Activated CD4-positive, alpha-beta T cell treated with anti-CD3 and anti-CD28 coated beads for 36 hours (primary cell): ENCODE results near the gene NPBWR2. TPM values are rescaled to one million over a fixed set of nuclear protein-coding genes. Genes with fewer than 3 reads are reported as not detected.

Experiments
- ATAC-seq: fragments of 200-7000 bp; cut with Tn5 transposase; one replicate; pipeline ENCODE4 v1.10.0; 2021; ENCODE audit warnings: mild to moderate bottlenecking, moderate library complexity
- CTCF ChIA-PET: fragments of 350-600 bp; sonication (Branson Sonifier 250); formaldehyde crosslinking; loops from one replicate; lab custom pipeline; 2021; ENCODE audit warnings: antibody characterized with exemption; lab: Charles Lee
- POLR2A ChIA-PET: fragments of 350-600 bp; sonication (Branson Sonifier 250); formaldehyde crosslinking; loops from one replicate; lab custom pipeline; 2021; ENCODE audit warnings: antibody characterized with exemption, inconsistent platforms; lab: Charles Lee
- DNase-seq: peaks from one replicate; pipeline ENCODE4 v3.0.0-alpha.2; 2020
- H3K27ac Mint-ChIP-seq: one replicate; pipeline ENCODE4 v1.8.0; 2021; ENCODE audit warnings: mixed read lengths
- H3K27me3 Mint-ChIP-seq: one replicate; pipeline ENCODE4 v1.8.0; 2021; ENCODE audit warnings: mixed read lengths
- H3K36me3 Mint-ChIP-seq: one replicate; pipeline ENCODE4 v1.8.0; 2021; ENCODE audit warnings: low read depth, mixed read lengths
- H3K4me1 Mint-ChIP-seq: one replicate; pipeline ENCODE4 v1.8.0; 2021; ENCODE audit warnings: mixed read lengths
- H3K4me3 Mint-ChIP-seq: one replicate; pipeline ENCODE4 v1.8.0; 2021; ENCODE audit warnings: mild to moderate bottlenecking, moderate library complexity, mixed read lengths
- H3K9me3 Mint-ChIP-seq: one replicate; pipeline ENCODE4 v1.8.0; 2021; ENCODE audit warnings: low read depth, mixed read lengths
- intact Hi-C, 2 experiments: fragments of 100-400 bp; cut with DNase I in 1 of 2; cut with micrococcal nuclease in 1 of 2; formaldehyde crosslinking; loops; one replicate each; pipeline versions ENCODE4 v1.14.2 to v1.15.1; 2022 to 2024; cut with DNase I, micrococcal nuclease
- total RNA-seq, 2 experiments: library from RNA; stranded (reverse); gene quantifications; one replicate each; pipeline ENCODE4 v1.2.3, GENCODE V29; 2021

NPBWR2 gene
- total RNA-seq, 2 experiments from 2014 or later: not detected

DNA sequence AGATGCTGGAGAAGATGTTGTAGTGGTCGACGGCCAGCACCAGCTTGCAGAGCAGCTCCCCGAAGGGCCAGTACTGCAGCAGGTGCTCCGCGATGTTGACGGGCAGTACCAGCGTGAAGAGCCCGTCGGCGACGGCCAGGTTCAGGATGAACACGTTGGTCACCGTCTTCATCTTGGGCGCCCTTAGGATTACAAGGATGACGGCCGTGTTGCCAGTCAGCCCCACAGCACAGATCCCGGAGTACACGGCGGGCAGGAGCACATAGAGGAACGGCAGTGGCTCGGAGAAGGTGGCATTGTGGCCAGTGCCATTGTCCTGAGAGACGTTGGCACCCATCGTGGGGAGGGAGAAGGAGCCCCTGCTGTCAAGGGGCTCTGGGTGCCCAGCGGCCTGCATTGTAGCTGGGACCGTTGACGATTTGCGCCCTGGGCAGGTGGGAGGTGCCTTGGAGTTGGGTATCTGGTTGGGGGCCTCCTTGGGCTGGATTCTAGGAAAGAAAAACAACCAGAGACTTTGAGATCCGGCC, 867 bp downstream of the NPBWR2 start:
- DNase-seq (no peak), ATAC-seq (no peak)
- H3K9me3 Mint-ChIP-seq: no peaks in the 10 kb centered on the region
- CTCF ChIA-PET: interaction anchor here (1.0 to 4.2 kb wide), 2 partner anchors 14 to 15 kb away, joined by 3 to 15 read pairs; no protein-coding TSS in a partner anchor
- H3K4me1 Mint-ChIP-seq: peaks cover 5% of the 10 kb centered on the region
- no peak overlapping the region for H3K4me3 Mint-ChIP-seq
- H3K27me3 Mint-ChIP-seq: peaks cover 6% of the 10 kb centered on the region
- H3K27ac Mint-ChIP-seq: no peak overlapping the region
- POLR2A ChIA-PET: no interaction called here
- H3K36me3 Mint-ChIP-seq: no peaks in the 10 kb centered on the region
- intact Hi-C loops: no loop called here

DNA sequence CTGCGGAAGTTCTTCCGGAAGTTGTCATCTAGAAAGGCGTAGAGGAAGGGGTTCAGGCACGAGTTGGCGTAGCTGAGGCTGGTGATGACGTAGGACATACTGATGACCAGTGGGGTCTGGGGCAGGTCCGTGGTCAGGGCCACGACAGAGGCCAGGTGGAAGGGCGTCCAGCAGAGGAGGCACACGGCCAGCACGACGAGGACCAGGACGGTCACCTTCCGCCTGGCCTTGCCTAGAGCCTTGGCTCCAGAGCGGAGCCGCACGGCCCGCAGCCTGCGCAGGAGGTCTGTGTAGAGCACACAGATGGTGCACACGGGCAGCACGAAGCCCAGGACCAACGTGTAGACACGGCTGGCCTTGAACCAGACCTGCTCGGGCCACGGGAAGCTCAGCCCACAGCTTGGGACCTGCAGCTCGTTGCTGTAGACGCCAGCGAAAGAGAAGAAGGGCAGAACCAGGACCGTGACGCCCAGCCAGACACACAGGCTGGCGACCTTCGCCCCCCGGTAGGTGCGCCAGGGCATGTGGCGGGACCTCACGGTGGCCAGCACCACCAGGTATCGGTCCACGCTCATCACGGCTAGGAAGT, 1.4 kb downstream of the NPBWR2 start:
- DNase-seq: no peak
- no peaks in the 10 kb centered on the region for H3K9me3 Mint-ChIP-seq
- no peaks in the 10 kb centered on the region for H3K36me3 Mint-ChIP-seq
- H3K27me3 Mint-ChIP-seq: peaks cover 12% of the 10 kb centered on the region
- ATAC-seq: no peak
- ChIA-PET POLR2A (no interaction called here), CTCF (interaction anchor here (0.5 to 4.2 kb wide), 3 partner anchors 14 to 106 kb away, joined by 3 to 15 read pairs (median 4); no protein-coding TSS in a partner anchor)
- H3K4me3 Mint-ChIP-seq: no peak overlapping the region
- intact Hi-C loops: no loop called here
- H3K4me1 Mint-ChIP-seq: peaks cover 11% of the 10 kb centered on the region
- no peak overlapping the region for H3K27ac Mint-ChIP-seq

DNA sequence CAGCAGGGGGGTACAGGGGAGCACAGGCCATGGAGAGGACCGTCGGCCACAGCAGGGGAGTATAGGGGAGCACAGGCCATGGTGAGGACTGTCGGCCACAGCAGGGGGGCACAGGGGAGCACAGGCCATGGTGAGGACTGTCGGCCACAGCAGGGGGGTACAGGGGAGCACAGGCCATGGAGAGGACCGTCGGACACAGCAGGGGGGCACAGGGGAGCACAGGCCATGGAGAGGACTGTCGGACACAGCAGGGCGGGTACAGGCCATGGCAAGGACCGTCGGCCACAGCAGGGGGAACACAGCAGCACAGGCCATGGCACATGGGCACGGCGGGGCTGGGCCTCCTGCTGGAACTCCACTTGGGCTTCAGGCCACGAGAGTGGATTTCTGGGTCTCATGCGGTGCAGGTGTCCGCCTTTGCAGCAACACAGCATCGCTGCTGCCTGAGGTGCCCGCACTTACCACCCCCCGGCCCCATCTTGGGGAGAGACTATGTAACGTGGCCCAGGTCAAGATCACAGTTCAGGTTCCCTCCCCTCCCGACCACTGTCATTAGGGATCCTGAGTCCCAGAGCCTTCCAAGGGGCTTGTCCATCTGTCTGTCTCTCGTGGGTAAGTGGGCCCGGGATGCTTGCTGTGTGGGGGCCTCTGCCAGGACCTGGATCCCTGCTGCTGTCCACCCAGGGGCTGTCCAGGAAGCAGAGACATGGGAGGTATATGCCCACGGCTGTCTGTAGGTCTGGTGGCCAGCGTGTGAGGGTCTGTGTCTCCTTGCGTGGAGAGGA, 2.5 kb downstream of the NPBWR2 start:
- H3K9me3 Mint-ChIP-seq: no peaks in the 10 kb centered on the region
- no peak for ATAC-seq
- POLR2A ChIA-PET: no interaction called here
- CTCF ChIA-PET: no interaction called here
- peaks cover 13% of the 10 kb centered on the region for H3K27me3 Mint-ChIP-seq
- no peak overlapping the region for H3K4me3 Mint-ChIP-seq
- H3K4me1 Mint-ChIP-seq: peaks cover 22% of the 10 kb centered on the region
- intact Hi-C loops: loop anchor here in 1 of 2 experiments (5.0 kb wide), 1 partner anchor 152 kb away; the partner anchor contains the start of gene PCMTD2
- no peak overlapping the region for H3K27ac Mint-ChIP-seq
- no peaks in the 10 kb centered on the region for H3K36me3 Mint-ChIP-seq
- no peak for DNase-seq

GRCh38 chr20:64103871-64104666, 3.3 kb downstream of the NPBWR2 start:
- ATAC-seq: no peak
- Mint-ChIP-seq H3K27me3 (peaks cover 13% of the 10 kb centered on the region), H3K4me3 (no peak overlapping the region), H3K4me1 (peaks cover 25% of the 10 kb centered on the region), H3K9me3 (no peaks in the 10 kb centered on the region), H3K36me3 (no peaks in the 10 kb centered on the region), H3K27ac (no peak overlapping the region)
- no peak for DNase-seq
- CTCF ChIA-PET: no interaction called here
- POLR2A ChIA-PET: interaction anchor here (0.6 kb wide), 1 partner anchor 18 kb away, joined by 3 read pairs; no protein-coding TSS in a partner anchor
- intact Hi-C loops: loop anchor here in 1 of 2 experiments (5.0 kb wide), 1 partner anchor 153 kb away; the partner anchor contains the start of gene PCMTD2

DNA sequence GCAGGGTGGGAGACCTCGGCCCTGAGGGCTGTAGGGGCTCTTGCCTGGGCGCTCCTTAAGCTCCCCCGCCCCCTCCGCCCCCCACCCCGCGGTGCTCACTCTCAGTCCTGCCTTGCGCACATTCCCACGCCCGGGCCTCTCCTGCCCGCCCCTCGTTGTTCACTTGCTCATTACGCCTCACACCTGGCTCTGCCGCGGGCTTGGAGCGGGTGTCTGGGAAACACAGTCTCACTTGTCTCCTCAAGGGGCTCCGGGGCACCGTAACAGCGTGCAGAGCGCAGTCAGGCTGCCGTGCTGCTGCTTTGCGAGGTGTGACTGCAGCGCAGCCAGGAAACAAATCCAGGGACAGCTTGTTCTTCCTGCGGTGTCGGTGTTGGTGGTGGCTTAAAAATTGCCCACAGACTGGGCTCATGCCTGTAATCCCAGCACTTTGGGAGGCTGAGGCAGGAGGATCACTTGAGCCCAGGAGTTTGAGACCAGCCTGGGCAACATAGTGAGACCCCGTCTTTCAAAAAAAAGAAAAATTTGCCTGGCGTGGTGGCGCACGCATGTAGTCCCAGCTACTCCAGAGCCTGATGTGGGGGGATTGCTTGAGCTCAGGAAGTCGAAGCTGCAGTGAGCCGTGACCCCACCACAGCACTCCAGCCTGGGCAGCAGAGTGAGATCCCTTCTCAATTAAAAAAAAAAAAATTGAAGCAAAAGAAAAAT, 4.6 kb downstream of the NPBWR2 start:
- H3K9me3 Mint-ChIP-seq: no peaks in the 10 kb centered on the region
- H3K4me1 Mint-ChIP-seq: peaks cover 25% of the 10 kb centered on the region
- peak overlapping the region; percentile 58 for H3K4me3 Mint-ChIP-seq
- H3K27ac Mint-ChIP-seq: no peak overlapping the region
- H3K36me3 Mint-ChIP-seq: no peaks in the 10 kb centered on the region
- intact Hi-C loops: loop anchor here in 1 of 2 experiments (1.0 to 5.0 kb wide), 2 partner anchors 18 to 154 kb away; partner anchors contain the start of gene PCMTD2
- peaks cover 13% of the 10 kb centered on the region for H3K27me3 Mint-ChIP-seq
- ChIA-PET CTCF (interaction anchor here (0.6 to 2.0 kb wide), 5 partner anchors 13 to 65 kb away, joined by 3 to 12 read pairs (median 4); partner anchors contain the start of gene LKAAEAR1), POLR2A (no interaction called here)
- peak; percentile 29 for DNase-seq
- ATAC-seq: no peak

GRCh38 chr20:64101731-64102621, 5.4 kb downstream of the NPBWR2 start:
- H3K9me3 Mint-ChIP-seq: no peaks in the 10 kb centered on the region
- no peaks in the 10 kb centered on the region for H3K36me3 Mint-ChIP-seq
- H3K27me3 Mint-ChIP-seq: peaks cover 13% of the 10 kb centered on the region
- peaks cover 23% of the 10 kb centered on the region for H3K4me1 Mint-ChIP-seq
- H3K4me3 Mint-ChIP-seq: peak overlapping the region; percentile 58
- ChIA-PET CTCF (interaction anchor here (0.6 to 2.0 kb wide), 6 partner anchors 12 to 64 kb away, joined by 3 to 12 read pairs (median 4); partner anchors contain the start of gene LKAAEAR1), POLR2A (no interaction called here)
- intact Hi-C loops: loop anchor here in 1 of 2 experiments (1.0 to 5.0 kb wide), 2 partner anchors 18 to 155 kb away; partner anchors contain the start of gene PCMTD2
- DNase-seq: peak; percentile 85
- peak; percentile 81 for ATAC-seq
- no peak overlapping the region for H3K27ac Mint-ChIP-seq

DNA sequence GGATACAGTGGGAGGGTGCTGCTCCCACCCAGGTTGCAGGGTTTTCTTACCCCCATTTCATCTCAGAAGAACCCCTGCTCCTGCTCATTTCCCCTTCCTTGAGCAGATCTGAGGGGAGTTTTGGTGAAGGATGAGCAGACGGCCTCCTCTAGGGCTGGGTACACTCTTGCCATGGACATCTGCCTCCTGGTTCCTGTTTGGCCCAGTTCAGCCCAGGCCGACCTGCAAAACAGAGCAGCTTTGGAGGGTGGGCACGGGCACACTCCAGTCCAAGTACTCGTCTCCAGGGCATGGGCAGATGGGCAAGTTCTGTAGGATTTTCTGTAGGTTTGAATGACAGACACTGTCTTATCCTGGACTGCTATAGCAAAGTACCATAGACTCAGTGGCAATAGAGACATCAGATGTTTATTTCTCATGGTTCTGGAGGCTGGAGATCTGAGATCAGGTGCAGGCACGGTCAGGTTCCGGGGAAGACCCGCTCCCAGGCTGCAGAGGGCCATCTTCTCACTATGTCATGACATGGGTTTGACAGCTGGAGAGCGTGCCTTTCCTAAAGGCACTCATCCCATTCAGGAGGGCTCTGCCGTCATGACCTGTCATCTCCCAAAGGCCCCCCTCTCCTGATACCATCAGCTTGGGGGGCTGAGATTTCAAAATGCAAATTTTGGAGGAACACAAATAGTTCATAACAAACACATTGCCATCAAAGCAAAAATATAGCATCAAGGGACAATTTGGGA, 6.2 kb downstream of the NPBWR2 start:
- H3K27ac Mint-ChIP-seq: no peak overlapping the region
- ATAC-seq: no peak
- H3K27me3 Mint-ChIP-seq: peaks cover 13% of the 10 kb centered on the region
- intact Hi-C loops: loop anchor here in 1 of 2 experiments (5.0 kb wide), 1 partner anchor 156 kb away; the partner anchor contains the start of gene PCMTD2
- ChIA-PET CTCF (interaction anchor here (0.6 to 2.0 kb wide), 4 partner anchors 10 to 397 kb away, joined by 3 to 12 read pairs (median 3); partner anchors contain the start of gene LKAAEAR1), POLR2A (no interaction called here)
- H3K4me3 Mint-ChIP-seq: no peak overlapping the region
- no peak for DNase-seq
- peaks cover 23% of the 10 kb centered on the region for H3K4me1 Mint-ChIP-seq
- peaks cover 2% of the 10 kb centered on the region for H3K9me3 Mint-ChIP-seq
- H3K36me3 Mint-ChIP-seq: no peaks in the 10 kb centered on the region

DNA sequence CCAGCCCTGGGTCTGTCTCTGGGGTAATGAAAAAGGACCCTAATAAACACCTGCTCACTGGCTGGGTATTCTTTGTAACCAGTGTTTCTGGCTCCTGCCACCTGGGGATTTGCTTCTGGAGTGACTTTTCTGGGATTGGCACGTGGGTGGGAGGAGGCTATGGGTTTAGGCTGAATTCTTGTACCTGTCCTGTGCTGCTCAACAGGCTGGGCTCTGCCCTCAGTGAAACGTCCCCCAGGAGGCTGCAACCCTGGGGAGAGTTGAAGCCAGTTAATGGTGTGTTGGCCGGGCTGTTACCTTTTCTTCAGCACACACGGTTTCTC, 6.8 kb downstream of the NPBWR2 start:
- no peak for ATAC-seq
- peak overlapping the region; percentile 63 for H3K27ac Mint-ChIP-seq
- POLR2A ChIA-PET: no interaction called here

More for the DNA sequence above, 6.8 kb downstream of the NPBWR2 start:
- intact Hi-C loops: loop anchor here in 1 of 2 experiments (5.0 kb wide), 1 partner anchor 157 kb away; the partner anchor contains the start of gene PCMTD2
- Mint-ChIP-seq H3K27me3 (peaks cover 13% of the 10 kb centered on the region), H3K4me1 (peaks cover 23% of the 10 kb centered on the region), H3K4me3 (no peak overlapping the region), H3K36me3 (no peaks in the 10 kb centered on the region), H3K9me3 (peaks cover 2% of the 10 kb centered on the region)
- DNase-seq: no peak
- CTCF ChIA-PET: interaction anchor here (0.6 to 1.9 kb wide), 2 partner anchors 17 to 396 kb away, joined by 3 to 6 read pairs; partner anchors contain the start of gene LKAAEAR1
